Right lobe of liver (tissue), 4 donors: ENCODE results near the gene CAPN5.

ENCODE experiments used
- CTCF ChIP-seq, 4 donors: fragments of 200-600 bp in 3 of 4; fragments of 450-650 bp in 1 of 4; IDR thresholded peaks; one replicate each; pipeline versions ENCODE4 v1.5.1 to v1.8.0; 2016 to 2022; ENCODE audit warnings: antibody characterized with exemption in 4 of 4, mild to moderate bottlenecking in 2 of 4
- POLR2A ChIP-seq: fragments of 450-650 bp; IDR thresholded peaks from one replicate; pipeline ENCODE4 v1.6.1; 2017; ENCODE audit warnings: antibody characterized with exemption, mild to moderate bottlenecking
- donor health status: DM: no; HTN: no; CAD: no.
- donor health status: DM: no; HTN: no; CAD: no.
- donor health status: DM: no; HTN: yes; CAD: no.

- TF ChIP-seq POLR2A (no peak), CTCF (IDR thresholded peaks at IDR 0.05) (no peak)
These were observed 29.8 kb downstream of the CAPN5 start for GRCh38 chr11:77096591-77097019.
